Measurements from ENCODE around the gene BARX1.
"Not testable (repeated sequence)": the region's sequence is repeated elsewhere in the genome, so short reads cannot be mapped to it uniquely, and the experiment has no call there.

BARX1 gene

DNA sequence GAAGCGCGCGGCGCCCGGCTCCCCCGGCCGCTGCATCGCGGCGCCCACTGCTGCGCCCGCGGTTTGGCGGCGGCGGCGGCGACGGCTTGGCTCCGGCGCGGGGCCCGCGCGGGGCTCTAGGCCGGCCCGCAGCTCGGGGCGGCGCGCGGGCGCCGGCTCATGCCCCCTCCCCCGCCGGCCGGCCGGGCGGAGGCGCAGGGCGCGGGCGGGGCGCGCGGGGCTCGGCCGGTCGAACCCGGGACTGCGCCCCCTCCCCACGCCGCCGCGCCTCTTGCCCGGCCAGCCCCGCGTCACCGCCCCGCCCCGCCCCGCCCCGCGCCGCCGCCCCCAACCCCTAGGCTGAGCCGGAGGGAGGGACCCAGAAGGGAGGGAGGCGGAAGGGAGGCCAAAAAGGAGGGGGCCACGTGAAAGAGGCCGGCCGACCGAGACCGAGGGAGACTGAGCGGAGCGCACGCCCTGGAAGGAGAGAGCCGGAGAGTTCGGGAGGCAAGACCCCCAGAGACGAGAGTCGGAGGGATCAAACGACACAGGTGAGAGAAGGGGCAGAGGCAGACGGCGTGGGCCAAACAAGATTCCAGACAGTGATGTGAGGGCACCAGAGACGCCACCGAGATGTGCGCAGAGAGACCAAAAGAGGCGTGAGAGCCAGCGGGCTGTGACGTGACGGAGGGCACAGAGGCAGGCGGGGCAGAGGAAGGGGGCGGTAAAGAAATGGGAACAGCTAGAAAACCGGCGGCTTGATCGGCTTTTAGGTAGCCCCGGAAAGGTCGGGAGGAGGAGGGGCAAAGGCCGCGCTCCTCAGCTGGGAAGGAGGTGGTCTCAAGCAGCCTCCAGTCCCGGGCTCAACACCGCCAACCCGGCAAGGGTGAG lies at the start of gene BARX1:
Gene BARX1, minus strand, starts transcription at position 245 of the 870 bp plus-strand sequence. Its CDS starts 209 bp downstream, at position 36.
- FAIRE-seq: no peak

GRCh38 chr9:94002316-94003140 lies 47.4 kb upstream of the BARX1 start:
- DNase-seq (ENCODE audit: extremely low spot score, insufficient read length, low read depth) (no peak), FAIRE-seq (peak; percentile 49)

More for the DNA sequence above, at the start of gene BARX1:
- no peak for DNase-seq (ENCODE audit: extremely low spot score, insufficient read length, low read depth)

GRCh38 chr9:93996863-93997262 lies 41.7 kb upstream of the BARX1 start:
- FAIRE-seq: no peak
- no peak for DNase-seq (ENCODE audit: extremely low spot score, insufficient read length, low read depth)

GRCh38 chr9:93996367-93996766 lies 41.2 kb upstream of the BARX1 start:
- DNase-seq (ENCODE audit: extremely low spot score, insufficient read length, low read depth): no peak
- FAIRE-seq: no peak

DNA sequence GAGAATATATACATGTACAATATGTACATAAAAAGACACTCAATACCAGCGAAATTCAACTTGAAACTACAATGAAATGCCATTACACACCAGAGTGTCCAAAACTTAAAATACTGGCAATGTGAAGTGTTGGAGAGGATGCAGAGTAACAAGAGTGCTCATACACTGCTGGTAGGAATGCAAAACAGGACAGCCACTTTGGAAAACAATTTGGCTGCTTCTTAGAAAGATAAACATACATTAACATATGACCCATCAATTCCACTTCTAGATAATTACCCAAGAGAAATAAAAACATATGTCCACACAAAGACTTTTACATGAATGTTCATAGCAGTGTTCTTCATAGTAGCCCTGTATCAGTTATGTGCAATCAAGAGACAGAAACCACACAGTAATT lies 39.4 kb upstream of the BARX1 start:
- DNase-seq (ENCODE audit: extremely low spot score, insufficient read length, low read depth) (no peak), FAIRE-seq (no peak)

DNA sequence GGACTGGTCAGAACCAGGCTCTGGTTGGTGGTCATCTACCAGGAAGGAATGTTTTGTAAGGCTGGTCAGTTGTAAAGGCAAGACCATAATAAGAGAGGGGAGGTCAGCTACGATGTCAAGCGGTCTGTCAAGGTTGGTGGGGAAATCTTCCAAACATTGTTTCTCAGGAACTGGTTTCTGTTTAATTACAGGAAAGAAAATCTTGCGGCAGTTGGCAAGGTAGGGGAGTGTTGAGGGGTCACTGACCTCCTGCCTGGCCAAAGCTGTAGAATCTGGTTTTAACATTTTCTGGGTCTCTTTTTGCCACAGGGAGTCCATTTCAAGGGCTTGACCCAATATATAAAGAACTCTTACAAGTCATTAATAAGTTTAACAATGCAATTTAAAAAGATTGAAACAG lies 39.0 kb upstream of the BARX1 start:
- FAIRE-seq: no peak
- no peak for DNase-seq (ENCODE audit: extremely low spot score, insufficient read length, low read depth)

GRCh38 chr9:93992830-93993229 lies 37.7 kb upstream of the BARX1 start:
- DNase-seq (ENCODE audit: extremely low spot score, insufficient read length, low read depth): no peak
- FAIRE-seq: no peak

DNA sequence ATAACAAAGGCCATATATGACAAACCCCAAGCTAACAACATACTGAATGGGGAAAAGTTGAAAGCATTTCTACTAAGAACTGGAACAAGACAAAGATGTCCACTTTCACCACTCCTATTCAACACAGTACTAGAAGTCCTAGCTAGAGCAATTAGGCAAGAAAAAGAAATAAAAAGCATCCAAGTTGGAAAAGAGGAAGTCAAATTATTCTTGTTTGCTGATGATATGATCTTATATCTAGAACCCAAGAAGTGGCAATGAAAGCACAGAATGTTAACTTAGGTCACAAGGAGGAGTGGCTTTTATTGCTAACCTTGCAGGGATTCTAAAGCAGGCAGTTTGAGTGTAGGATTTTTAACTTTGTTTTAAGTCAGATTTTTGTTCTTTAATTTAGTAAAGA lies 35.3 kb upstream of the BARX1 start:
- FAIRE-seq: no peak
- DNase-seq (ENCODE audit: extremely low spot score, insufficient read length, low read depth): no peak

DNA sequence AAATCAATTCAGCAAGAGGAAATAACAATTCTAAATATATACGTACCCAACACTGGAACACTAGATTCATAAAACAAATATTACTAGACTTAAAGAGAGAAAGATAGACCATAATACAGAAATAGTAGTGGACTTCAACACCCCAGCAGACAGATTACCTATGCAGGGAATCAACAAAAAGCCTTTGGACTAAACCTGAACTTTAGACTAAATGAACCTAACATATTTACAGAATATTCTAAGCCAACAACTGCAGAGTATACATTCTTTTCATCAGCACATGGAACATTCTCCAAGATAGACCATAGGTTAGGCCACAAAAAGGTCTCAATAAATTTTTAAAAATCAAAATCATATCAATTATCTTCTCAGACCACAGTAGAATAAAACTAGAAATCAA lies 32.9 kb upstream of the BARX1 start:
- DNase-seq (ENCODE audit: extremely low spot score, insufficient read length, low read depth) (no peak), FAIRE-seq (no peak)

GRCh38 chr9:93984860-93985259 lies 29.7 kb upstream of the BARX1 start:
- FAIRE-seq (no peak), DNase-seq (ENCODE audit: extremely low spot score, insufficient read length, low read depth) (no peak)

DNA sequence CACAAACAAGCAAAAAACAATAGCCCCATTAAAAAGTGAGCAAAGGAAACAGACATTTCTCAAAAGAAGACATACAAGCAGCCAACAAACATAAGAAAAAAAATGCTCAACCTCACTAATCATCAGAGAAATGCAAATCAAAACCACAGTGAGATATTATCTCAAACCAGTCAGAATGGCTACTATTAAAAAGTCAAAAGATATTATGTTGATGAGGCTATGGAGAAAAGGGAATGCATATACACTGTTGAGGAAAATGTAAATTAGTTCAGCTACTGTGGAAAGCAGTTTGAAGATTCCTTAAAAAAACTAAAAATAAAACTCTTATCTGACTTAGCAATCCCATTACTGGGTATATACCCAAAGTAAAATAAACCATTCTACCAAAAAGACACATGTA lies 28.7 kb upstream of the BARX1 start:
- DNase-seq (ENCODE audit: extremely low spot score, insufficient read length, low read depth): no peak
- no peak for FAIRE-seq

DNA sequence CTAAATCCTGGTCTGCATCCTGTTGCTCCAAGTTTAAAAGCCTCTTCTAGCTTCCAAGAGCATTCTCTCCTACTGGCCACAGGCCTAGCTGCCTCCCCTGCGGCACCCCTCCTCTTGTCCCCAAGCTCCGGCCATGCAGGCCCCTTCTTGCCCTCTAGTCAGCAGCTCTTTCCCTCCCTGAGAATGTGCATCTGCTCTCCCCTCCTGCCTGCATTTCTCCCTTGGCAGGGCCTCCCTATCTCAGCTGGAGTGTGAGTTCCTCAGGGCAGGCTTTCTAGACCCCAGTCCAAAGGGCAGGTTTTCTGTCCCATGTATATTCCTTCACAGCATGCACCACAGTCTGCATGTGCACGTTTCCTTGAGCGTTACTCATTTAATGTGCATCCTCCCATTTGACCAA lies 24.6 kb upstream of the BARX1 start:
- FAIRE-seq: no peak
- DNase-seq (ENCODE audit: extremely low spot score, insufficient read length, low read depth): no peak

GRCh38 chr9:93978551-93978950 lies 23.4 kb upstream of the BARX1 start:
- DNase-seq (ENCODE audit: extremely low spot score, insufficient read length, low read depth) (no peak), FAIRE-seq (no peak)

DNA sequence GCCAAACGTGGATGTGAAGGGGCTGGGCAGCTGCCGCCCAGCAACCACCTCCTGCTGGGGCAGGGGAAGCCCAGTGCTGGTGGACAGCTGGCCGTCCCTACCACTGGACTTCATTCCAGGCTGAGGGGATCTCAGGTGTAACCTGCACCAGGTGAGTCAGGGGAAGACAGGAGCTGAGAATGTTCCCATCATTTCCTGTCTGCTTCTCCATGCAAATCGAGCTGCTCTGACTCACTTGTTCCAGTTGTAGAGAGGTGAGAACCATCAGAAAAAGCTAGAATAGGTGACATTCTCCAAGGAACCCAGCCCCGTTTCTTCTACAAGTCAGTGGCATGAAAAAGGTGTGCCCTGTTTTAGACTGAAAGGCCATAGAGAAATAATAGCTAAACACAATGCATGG lies 21.8 kb upstream of the BARX1 start:
- FAIRE-seq: no peak

DNA sequence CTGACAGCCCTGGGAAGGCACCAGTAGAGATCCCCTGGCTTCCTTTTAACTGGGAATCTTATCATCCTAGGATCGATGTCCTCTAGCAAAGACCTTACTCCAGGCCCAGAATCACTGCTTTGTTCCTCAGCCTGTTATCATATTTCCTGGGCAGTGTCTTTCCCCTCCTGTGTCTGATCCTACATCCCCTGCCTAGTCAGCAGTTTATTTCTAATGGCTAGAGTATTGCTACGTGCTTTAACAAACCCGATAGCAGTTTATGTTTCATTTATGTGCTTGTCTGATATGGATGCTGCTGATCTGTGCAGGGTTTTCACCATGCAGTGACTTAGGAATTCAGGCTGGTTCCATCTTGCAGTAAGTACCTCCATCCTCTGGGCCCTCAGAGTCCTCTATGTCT lies 20.9 kb upstream of the BARX1 start:
- no peak for DNase-seq (ENCODE audit: extremely low spot score, insufficient read length, low read depth)

More for the DNA sequence above, 21.8 kb upstream of the BARX1 start:
- DNase-seq (ENCODE audit: extremely low spot score, insufficient read length, low read depth): no peak

DNA sequence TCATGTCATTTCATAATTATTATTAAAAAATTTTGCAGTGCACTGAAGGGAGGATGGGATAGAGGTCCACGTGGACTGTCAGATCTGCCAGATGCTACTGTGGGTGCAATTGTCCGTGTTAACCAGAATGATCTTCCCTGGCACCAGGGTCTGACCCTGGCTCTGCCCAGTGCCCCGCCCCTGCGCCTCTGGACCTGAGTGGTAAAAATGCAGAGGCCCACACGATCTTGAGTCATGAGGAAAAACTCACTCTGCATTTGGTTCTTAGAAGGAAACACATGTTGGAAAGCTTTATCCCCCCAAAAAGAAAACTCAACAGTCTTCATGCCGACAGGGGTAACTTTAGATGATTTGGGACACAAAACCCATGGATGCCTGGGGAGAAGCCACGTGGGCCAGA lies 20.1 kb upstream of the BARX1 start:
- no peak for DNase-seq (ENCODE audit: extremely low spot score, insufficient read length, low read depth)
- no peak for FAIRE-seq

More for the DNA sequence above, 20.9 kb upstream of the BARX1 start:
- no peak for FAIRE-seq

DNA sequence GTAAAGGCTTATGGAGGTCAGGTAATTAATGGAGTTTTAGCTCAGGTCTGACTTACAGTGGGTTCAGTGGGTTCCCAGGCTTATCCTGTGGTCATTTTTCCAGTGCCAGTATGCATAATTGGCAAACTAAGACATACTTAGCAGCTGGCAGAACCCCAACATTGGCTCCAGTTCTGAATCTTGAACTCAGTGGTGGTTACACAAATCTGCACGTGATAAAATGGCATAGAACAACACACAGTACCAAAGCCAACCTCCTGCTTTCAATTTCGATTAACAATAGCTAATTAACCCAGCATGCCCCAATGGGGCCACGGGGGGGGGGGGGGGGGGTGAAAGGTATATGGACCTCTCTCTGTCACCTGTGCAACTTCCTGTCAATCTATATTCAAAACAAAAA lies 19.0 kb upstream of the BARX1 start:
- DNase-seq (ENCODE audit: extremely low spot score, insufficient read length, low read depth) (no peak), FAIRE-seq (no peak)

- not testable (repeated sequence) for DNase-seq (ENCODE audit: extremely low spot score, insufficient read length, low read depth); FAIRE-seq
These were observed 17.5 kb upstream of the BARX1 start for GRCh38 chr9:93972655-93973054.

GRCh38 chr9:93969328-93969661 lies 14.1 kb upstream of the BARX1 start:
- DNase-seq (ENCODE audit: extremely low spot score, insufficient read length, low read depth) (no peak), FAIRE-seq (no peak)

- no peak for FAIRE-seq
- no peak for DNase-seq (ENCODE audit: extremely low spot score, insufficient read length, low read depth)
These were observed 13.5 kb upstream of the BARX1 start for GRCh38 chr9:93968451-93969327.
